Ishikawa (cell line): ENCODE measurements around the gene TNFRSF1A.

Experiments
- CEBPB ChIP-seq: IDR thresholded peaks from 2 replicates; pipeline ENCODE4 v1.6.1; 2012
- FOXM1 ChIP-seq: IDR thresholded peaks from 2 replicates; pipeline ENCODE4 v1.6.1; 2012; ENCODE audit warnings: low read depth, borderline replicate concordance
- NFIC ChIP-seq: IDR thresholded peaks from 2 replicates; pipeline ENCODE4 v1.6.1; 2012
- RAD21 ChIP-seq: IDR thresholded peaks from 2 replicates; pipeline ENCODE4 v1.6.1; 2012; ENCODE audit warnings: low read depth
- TAF1 ChIP-seq: IDR thresholded peaks from 2 replicates; pipeline ENCODE4 v1.6.1; 2012; ENCODE audit warnings: low read depth, mild to moderate bottlenecking
- TF ChIP-seq, protein P1 (sequence below): IDR thresholded peaks from 2 replicates; pipeline ENCODE4 v1.6.1; 2012
- TF ChIP-seq, protein P2 (sequence below): IDR thresholded peaks from 2 replicates; pipeline ENCODE4 v1.6.1; 2012

DNA sequence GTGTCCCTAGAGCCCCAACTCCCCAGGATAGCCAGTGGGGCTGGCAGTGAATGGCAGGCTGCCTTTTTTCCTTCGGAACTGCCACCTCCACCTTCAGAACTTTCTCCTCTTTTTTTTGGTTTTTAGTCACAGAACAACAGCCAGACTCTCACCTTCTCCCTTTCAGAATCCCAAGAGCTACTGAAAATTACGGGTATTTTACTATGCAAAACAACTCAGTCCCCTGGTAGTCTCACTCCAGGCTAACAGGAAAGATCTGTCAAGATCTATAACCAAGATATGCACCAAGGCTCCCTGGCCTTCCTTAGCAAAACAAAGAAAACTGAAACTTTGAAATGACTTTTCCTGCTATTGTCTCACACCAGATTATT, 18.9 kb downstream of the TNFRSF1A start:
- TF ChIP-seq FOXM1 (no peak), CEBPB (no peak), TAF1 (no peak), NFIC (0 out of 2 replicates have a peak, but pooled peaks have one; percentile 7), RAD21 (no peak)
- TF ChIP-seq, protein P1, sequence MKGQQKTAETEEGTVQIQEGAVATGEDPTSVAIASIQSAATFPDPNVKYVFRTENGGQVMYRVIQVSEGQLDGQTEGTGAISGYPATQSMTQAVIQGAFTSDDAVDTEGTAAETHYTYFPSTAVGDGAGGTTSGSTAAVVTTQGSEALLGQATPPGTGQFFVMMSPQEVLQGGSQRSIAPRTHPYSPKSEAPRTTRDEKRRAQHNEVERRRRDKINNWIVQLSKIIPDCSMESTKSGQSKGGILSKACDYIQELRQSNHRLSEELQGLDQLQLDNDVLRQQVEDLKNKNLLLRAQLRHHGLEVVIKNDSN = no peak
- TF ChIP-seq, protein P2, sequence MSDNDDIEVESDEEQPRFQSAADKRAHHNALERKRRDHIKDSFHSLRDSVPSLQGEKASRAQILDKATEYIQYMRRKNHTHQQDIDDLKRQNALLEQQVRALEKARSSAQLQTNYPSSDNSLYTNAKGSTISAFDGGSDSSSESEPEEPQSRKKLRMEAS = no peak
